ENCODE data around the gene PARVB.

PARVB gene

GRCh38 chr22:44111562-44112155 lies 87.6 kb downstream of the PARVB start:
- Histone ChIP-seq H4K20me1 (no peaks in the 10 kb centered on the region), H3K9me3 (no peaks in the 10 kb centered on the region), H3K27ac (no peak overlapping the region), H3K4me3 (no peak overlapping the region), H3K27me3 (no peaks in the 10 kb centered on the region), H3K9ac (no peak overlapping the region), H3K4me1 (peaks cover 67% of the 10 kb centered on the region), H3K4me2 (peak overlapping the region; percentile 11; the same call in 1 of the 2 replicates), H3K36me3 (no peaks in the 10 kb centered on the region)
- TF ChIP-seq Cebpa-rat (IDR thresholded peaks at IDR 0.05), result no peak

GRCh38 chr22:44112191-44112590 lies 88.1 kb downstream of the PARVB start:
- H4K20me1 ChIP-seq, result no peaks in the 10 kb centered on the region
- no peaks in the 10 kb centered on the region for H3K9me3 ChIP-seq
- no peak for TF ChIP-seq Cebpa-rat (IDR thresholded peaks at IDR 0.05)
- H3K4me1 ChIP-seq, result peaks cover 67% of the 10 kb centered on the region
- no peaks in the 10 kb centered on the region for H3K36me3 ChIP-seq
- no peak overlapping the region for H3K9ac ChIP-seq
- H3K4me3 ChIP-seq, result no peak overlapping the region
- H3K27me3 ChIP-seq, result no peaks in the 10 kb centered on the region
- peak overlapping the region; percentile 11; the same call in 1 of the 2 replicates for H3K4me2 ChIP-seq
- no peak overlapping the region for H3K27ac ChIP-seq

DNA sequence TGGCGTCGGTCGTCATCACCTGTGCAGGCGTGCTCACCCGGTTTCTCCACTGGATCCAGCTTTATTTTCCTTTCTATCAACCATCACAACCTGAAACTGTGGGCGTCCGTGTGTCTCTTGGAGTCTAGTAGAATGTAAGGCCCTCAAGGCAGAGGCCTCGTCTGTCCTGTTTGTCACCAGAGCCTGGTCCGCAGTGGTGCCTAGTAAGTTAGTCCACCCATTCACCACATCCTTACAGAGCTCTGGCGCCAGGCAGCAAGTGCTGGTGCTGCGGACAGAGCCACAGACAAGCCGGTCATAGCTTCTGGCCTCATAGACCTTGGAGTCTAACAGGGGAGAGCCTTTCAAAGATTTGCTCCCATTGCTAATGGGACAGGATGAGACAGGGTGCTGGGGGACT lies 92.2 kb downstream of the PARVB start:
- no peak for TF ChIP-seq Cebpa-rat (IDR thresholded peaks at IDR 0.05)
- Histone ChIP-seq H3K36me3 (no peaks in the 10 kb centered on the region; the same call in 1 of the 2 replicates), H3K4me3 (peak overlapping the region; percentile 38; the same call in 1 of the 2 replicates), H3K9ac (no peak overlapping the region), H3K27me3 (no peaks in the 10 kb centered on the region), H3K9me3 (no peaks in the 10 kb centered on the region), H3K4me1 (peaks cover 32% of the 10 kb centered on the region), H3K27ac (no peak overlapping the region), H3K4me2 (peak overlapping the region; percentile 56), H4K20me1 (no peaks in the 10 kb centered on the region)

DNA sequence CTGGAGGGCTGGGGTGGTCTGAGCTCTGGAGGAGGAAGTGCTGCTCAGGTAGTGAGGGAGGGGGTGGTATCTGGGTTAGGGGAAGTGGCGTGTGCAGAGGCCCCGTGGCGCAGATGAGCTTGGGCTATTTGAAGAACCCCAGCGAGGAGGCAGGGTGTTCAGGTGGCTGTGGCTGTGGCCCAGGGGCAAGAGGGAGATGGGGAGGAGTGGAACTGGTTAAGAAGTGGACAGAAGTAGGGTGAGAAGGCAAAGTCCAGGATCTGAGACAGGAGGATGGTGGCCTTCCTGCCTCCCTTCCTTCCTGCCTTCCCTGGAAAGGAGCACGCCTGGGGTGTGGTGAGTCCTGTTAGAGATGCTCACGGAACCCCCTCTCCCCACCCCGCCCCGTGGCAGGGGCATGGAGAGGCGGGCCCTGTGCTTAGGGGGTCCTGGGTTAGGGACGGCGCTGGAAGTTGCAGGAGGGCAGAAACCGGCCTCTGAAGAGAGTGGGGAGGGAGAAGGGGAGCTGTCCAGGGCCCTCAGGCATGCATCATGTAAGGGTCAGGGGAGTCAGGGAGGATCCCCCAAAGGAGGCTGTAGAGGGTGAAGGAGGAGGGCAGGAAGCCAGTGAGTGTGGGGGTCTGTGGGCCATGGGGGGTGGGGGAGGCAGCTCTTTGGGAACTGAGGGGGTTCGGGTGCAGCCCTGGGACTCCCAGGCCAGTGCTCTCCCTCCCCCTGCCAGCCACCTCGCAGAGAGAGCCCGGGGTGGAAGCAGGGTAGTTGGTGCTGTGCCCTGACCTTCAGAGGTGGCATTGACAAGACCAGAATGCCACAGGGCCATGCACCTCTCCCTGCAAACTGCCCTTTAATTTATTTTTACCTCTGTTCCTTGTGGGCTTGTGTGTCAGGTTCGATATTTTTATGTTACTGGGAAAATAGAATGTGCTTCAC lies 92.9 kb downstream of the PARVB start:
- H3K27ac ChIP-seq, result peak overlapping the region; percentile 44; the same call in 1 of the 2 replicates
- H3K4me3 ChIP-seq, result peak overlapping the region; percentile 14; the same call in 1 of the 2 replicates
- no peaks in the 10 kb centered on the region for H4K20me1 ChIP-seq
- no peaks in the 10 kb centered on the region; the same call in 1 of the 2 replicates for H3K36me3 ChIP-seq
- H3K4me2 ChIP-seq, result peak overlapping the region; percentile 56
- H3K27me3 ChIP-seq, result no peaks in the 10 kb centered on the region
- H3K4me1 ChIP-seq, result peaks cover 25% of the 10 kb centered on the region
- H3K9me3 ChIP-seq, result peaks cover 3% of the 10 kb centered on the region; the same call in 1 of the 2 replicates
- H3K9ac ChIP-seq, result 0 out of 2 replicates have a peak overlapping the region, but pooled peaks have one; percentile 38
- no peak for TF ChIP-seq Cebpa-rat (IDR thresholded peaks at IDR 0.05)

DNA sequence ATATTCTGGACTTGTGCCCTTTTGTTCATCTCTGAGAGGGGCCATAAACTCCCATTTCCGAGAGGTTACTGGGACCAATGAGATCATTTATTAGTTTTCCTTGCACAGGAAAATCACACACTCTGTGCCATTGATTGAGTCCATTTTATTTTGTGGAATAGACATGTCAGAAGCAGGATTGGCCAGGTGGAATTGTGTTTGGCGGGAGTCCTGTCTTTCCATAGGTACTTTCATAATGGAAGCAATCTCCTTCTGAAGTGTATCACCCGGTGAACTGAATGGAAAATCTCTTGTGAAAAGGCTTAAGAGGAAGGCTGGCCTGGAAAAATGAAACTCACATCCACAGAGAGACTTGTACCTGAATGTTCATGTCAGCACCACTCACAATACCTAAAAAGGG lies 93.6 kb downstream of the PARVB start:
- no peaks in the 10 kb centered on the region; the same call in 1 of the 2 replicates for H3K36me3 ChIP-seq
- peaks cover 21% of the 10 kb centered on the region for H3K4me1 ChIP-seq
- no peaks in the 10 kb centered on the region for H4K20me1 ChIP-seq
- H3K9ac ChIP-seq, result no peak overlapping the region
- peak overlapping the region; percentile 56; the same call in 1 of the 2 replicates for H3K4me2 ChIP-seq
- no peak for TF ChIP-seq Cebpa-rat (IDR thresholded peaks at IDR 0.05)
- H3K4me3 ChIP-seq, result no peak overlapping the region
- no peak overlapping the region for H3K27ac ChIP-seq
- no peaks in the 10 kb centered on the region for H3K27me3 ChIP-seq
- H3K9me3 ChIP-seq, result peaks cover 3% of the 10 kb centered on the region; the same call in 1 of the 2 replicates

- TF ChIP-seq Cebpa-rat (IDR thresholded peaks at IDR 0.05), result no peak
- H3K4me2 ChIP-seq, result no peak overlapping the region
- no peaks in the 10 kb centered on the region for H3K27me3 ChIP-seq
- H3K9ac ChIP-seq, result no peak overlapping the region
- H3K27ac ChIP-seq, result no peak overlapping the region
- no peaks in the 10 kb centered on the region for H4K20me1 ChIP-seq
- peaks cover 21% of the 10 kb centered on the region for H3K4me1 ChIP-seq
- H3K36me3 ChIP-seq, result no peaks in the 10 kb centered on the region; the same call in 1 of the 2 replicates
- no peak overlapping the region for H3K4me3 ChIP-seq
- H3K9me3 ChIP-seq, result peaks cover 3% of the 10 kb centered on the region; the same call in 1 of the 2 replicates
Measured at GRCh38 chr22:44118645-44119315, 94.7 kb downstream of the PARVB start.

DNA sequence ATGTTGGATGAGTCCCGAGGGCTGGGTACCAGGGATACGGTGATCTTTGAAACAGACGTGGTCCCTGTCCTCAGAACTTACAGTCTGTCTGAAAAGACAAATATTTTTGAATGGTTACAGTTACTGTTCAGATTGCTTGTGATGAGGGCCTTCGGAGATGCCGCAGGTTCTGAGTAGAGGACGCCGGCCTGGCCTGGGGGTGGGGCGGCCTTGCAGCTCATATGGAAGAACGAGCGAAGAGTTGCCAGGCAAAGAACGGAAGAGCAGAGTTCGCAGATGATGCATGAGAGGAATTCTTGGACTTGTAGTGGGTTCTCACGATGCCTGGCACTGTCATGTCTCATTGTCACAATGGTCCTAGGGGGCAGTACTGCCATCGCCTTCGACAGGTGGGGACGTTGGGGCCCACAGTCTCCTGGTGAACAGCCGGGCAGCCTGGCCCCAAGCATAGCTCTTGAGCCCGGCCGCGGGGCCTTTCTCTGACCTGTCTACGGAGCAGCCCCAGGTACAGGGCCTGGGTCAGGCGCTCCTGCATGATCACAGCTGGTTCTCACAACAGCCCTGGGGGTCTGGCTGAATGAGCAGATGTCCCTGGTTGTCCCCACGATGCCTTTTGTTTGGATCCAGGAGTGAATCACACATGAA lies 95.7 kb downstream of the PARVB start:
- no peaks in the 10 kb centered on the region for H4K20me1 ChIP-seq
- H3K9ac ChIP-seq, result no peak overlapping the region
- H3K27ac ChIP-seq, result no peak overlapping the region
- H3K4me1 ChIP-seq, result peaks cover 21% of the 10 kb centered on the region
- no peak for TF ChIP-seq Cebpa-rat (IDR thresholded peaks at IDR 0.05)
- H3K4me3 ChIP-seq, result no peak overlapping the region
- no peaks in the 10 kb centered on the region; the same call in 1 of the 2 replicates for H3K36me3 ChIP-seq
- H3K9me3 ChIP-seq, result peaks cover 3% of the 10 kb centered on the region; the same call in 1 of the 2 replicates
- H3K27me3 ChIP-seq, result no peaks in the 10 kb centered on the region
- H3K4me2 ChIP-seq, result no peak overlapping the region

DNA sequence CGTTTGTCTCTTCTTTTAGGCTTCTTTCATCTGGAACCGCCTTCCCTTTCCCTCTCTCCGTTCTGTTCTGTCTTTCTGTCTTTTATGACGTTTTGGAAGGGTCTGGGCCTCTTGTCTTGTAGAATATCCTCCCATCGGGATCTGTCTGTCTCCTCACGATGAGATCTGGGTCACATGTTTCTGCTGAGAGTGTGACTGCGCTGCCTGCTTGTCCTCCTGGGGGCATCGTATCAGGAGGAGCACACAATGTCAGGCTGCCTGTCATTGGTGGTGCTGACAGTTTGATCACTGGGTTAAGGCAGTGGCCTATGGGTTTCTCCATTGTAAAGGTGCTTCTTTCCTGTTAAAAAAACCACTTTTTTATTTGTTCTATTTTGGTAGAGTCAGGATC lies 96.2 kb downstream of the PARVB start:
- no peaks in the 10 kb centered on the region; the same call in 1 of the 2 replicates for H3K36me3 ChIP-seq
- peaks cover 6% of the 10 kb centered on the region; the same call in 1 of the 2 replicates for H3K9me3 ChIP-seq
- no peak overlapping the region for H3K4me3 ChIP-seq
- H3K27me3 ChIP-seq, result no peaks in the 10 kb centered on the region
- no peaks in the 10 kb centered on the region for H4K20me1 ChIP-seq
- H3K4me1 ChIP-seq, result peaks cover 21% of the 10 kb centered on the region
- no peak overlapping the region for H3K4me2 ChIP-seq
- no peak overlapping the region for H3K9ac ChIP-seq
- no peak overlapping the region for H3K27ac ChIP-seq
- no peak for TF ChIP-seq Cebpa-rat (IDR thresholded peaks at IDR 0.05)

DNA sequence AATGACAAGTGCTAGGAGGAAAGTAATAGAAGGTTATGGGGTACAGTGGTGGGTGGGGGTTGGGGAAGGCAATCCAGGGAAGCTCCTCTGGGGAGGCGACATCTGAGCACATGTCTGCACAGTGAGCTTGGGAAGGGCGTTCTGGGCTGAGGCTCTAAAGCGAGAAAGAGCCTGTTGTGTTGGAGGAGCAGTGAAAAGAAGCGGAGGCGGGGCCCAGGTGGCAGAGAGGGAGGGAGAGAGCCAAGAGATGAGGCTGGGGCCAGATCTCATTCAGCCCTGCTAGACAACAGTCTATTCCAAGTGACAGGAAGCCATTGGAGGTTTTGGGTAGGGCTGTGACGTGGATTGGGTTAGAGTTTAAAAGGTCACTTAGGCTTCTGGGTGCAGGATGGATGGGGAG lies 101.3 kb downstream of the PARVB start:
- no peak overlapping the region for H3K4me2 ChIP-seq
- no peak overlapping the region for H3K9ac ChIP-seq
- H3K27ac ChIP-seq, result no peak overlapping the region
- no peaks in the 10 kb centered on the region; the same call in 1 of the 2 replicates for H3K36me3 ChIP-seq
- no peaks in the 10 kb centered on the region for H4K20me1 ChIP-seq
- no peaks in the 10 kb centered on the region for H3K27me3 ChIP-seq
- no peak for TF ChIP-seq Cebpa-rat (IDR thresholded peaks at IDR 0.05)
- H3K9me3 ChIP-seq, result peaks cover 34% of the 10 kb centered on the region
- H3K4me1 ChIP-seq, result no peaks in the 10 kb centered on the region
- no peak overlapping the region for H3K4me3 ChIP-seq

Data from BLaER1 (cell line).